ENCODE measurements around the gene RHOD. TPM values are rescaled to one million over a fixed set of nuclear protein-coding genes. Genes with fewer than 3 reads are reported as not detected.

RHOD gene
- total and polyA plus RNA-seq, 10 of the 15 experiments (the other 5 are each of a cell fraction or from before 2014, with no cell fraction given) = 0.15 to 2.6 (median 1.9) TPM; not detected in 2

DNA sequence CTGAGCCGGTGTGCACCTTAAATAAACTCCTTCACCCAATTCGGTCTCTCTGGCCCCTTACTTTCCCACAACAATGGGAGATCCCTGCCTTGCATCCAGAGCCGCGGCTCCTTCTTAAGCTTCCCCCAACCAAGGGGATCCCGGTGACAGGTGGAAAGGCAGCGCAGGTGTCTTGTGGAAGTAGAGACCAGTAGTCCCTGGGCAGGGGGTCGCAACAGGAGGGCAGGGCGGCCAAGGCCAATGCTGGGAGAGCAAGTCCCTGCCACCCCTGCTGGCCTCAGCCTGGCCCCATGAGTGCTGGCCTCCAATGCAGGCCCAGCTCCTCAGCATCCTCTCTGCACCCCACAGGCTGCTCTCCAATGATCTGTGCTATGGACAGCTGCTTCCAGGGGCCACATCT, 41.6 kb upstream of the RHOD start (continued):
- TF ChIP-seq, protein P1, sequence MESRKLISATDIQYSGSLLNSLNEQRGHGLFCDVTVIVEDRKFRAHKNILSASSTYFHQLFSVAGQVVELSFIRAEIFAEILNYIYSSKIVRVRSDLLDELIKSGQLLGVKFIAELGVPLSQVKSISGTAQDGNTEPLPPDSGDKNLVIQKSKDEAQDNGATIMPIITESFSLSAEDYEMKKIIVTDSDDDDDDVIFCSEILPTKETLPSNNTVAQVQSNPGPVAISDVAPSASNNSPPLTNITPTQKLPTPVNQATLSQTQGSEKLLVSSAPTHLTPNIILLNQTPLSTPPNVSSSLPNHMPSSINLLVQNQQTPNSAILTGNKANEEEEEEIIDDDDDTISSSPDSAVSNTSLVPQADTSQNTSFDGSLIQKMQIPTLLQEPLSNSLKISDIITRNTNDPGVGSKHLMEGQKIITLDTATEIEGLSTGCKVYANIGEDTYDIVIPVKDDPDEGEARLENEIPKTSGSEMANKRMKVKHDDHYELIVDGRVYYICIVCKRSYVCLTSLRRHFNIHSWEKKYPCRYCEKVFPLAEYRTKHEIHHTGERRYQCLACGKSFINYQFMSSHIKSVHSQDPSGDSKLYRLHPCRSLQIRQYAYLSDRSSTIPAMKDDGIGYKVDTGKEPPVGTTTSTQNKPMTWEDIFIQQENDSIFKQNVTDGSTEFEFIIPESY (IDR thresholded peaks at IDR 0.05) = no peak
- no peak for TF ChIP-seq POU2F2 (IDR thresholded peaks at IDR 0.05; ENCODE audit: borderline replicate concordance, low read depth, low read length)
- TF ChIP-seq YBX1 (IDR thresholded peaks at IDR 0.05) = no peak

DNA sequence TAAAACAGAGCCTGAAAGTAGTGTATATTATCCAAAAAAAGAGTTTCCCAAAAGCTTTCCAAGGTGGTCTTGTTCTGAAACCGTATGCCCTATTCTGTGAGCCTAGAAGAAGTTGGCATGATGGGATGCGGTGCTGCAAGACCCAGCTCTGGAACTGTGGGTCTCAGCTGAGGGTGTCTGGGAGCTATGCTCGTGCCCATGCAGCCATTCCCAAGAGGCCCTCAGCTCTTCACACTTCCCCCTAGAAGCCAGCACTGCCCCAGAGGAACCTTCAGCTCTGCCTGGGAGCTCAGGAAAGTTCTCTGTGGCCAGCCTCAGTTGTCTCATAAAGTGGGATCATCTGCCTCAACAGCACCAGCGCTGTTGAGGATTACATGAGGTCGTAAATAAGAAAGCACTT, 40.1 kb upstream of the RHOD start:
- no peak for DNase-seq (ENCODE audit: low read depth, low spot score)
- Histone ChIP-seq H3K27ac (ENCODE audit: control insufficient read depth, insufficient read depth) (no peak overlapping the region), H3K4me1 (ENCODE audit: control insufficient read depth, insufficient read depth, low read length) (no peaks in the 10 kb centered on the region), H3K4me3 (no peak overlapping the region), H3K36me3 (ENCODE audit: control insufficient read depth in 2 of 2, insufficient read depth in 2 of 2, low read length in 1 of 2) (no peaks in the 10 kb centered on the region), H3K27me3 (replicated peaks in 1 of 2; ENCODE audit: control insufficient read depth in 2 of 2, insufficient read depth in 2 of 2, low read length in 1 of 2) (peaks cover 0 to 2% of the 10 kb centered on the region in 2 experiments; a peak in 2 of 4 replicates), H3K9ac (ENCODE audit: control insufficient read depth, insufficient read depth, low read length) (no peak overlapping the region), H2AFZ (ENCODE audit: control insufficient read depth, low read depth, low read length) (no peak overlapping the region), H3K79me2 (ENCODE audit: control insufficient read depth, insufficient read depth, low read length) (no peaks in the 10 kb centered on the region), H4K20me1 (ENCODE audit: control insufficient read depth, insufficient read depth) (no peaks in the 10 kb centered on the region), H3K4me2 (ENCODE audit: control insufficient read depth, insufficient read depth) (no peak overlapping the region), H3K9me3 (replicated peaks; ENCODE audit: control insufficient read depth, insufficient read depth, low read length) (no peaks in the 10 kb centered on the region; the same call in 2 of the 3 replicates)
- ATAC-seq = no peak
- 36% methylated on average over 5 of the region's 5 CpGs for WGBS (ENCODE audit: insufficient coverage, insufficient replicate concordance, low lambda C conversion rate, missing lambda C conversion rate)
- in situ Hi-C loops (cut with MboI) = no loop called here
- ChIA-PET SMC1A (ENCODE audit: uncharacterized antibody, unreplicated experiment) (interaction anchor here (1.7 kb wide), 1 partner anchor 8 kb away, joined by 3 read pairs; no protein-coding TSS in a partner anchor), POLR2A (no interaction called here), RAD21 (ENCODE audit: unreplicated experiment) (no interaction called here), CTCF (no interaction called here)
- TF ChIP-seq YBX1 (IDR thresholded peaks at IDR 0.05) (no peak), NR2F1 (conservative IDR thresholded peaks at IDR 0.05) (no peak), ZSCAN29 (IDR thresholded peaks at IDR 0.05) (no peak), CREM (IDR thresholded peaks at IDR 0.05; ENCODE audit: low read depth) (no peak), ZNF622 (IDR thresholded peaks at IDR 0.05) (no peak), ZNF384 (IDR thresholded peaks at IDR 0.05; ENCODE audit: borderline replicate concordance, low read depth, low read length) (no peak), ZNF274 (IDR thresholded peaks at IDR 0.05; ENCODE audit: insufficient read depth, insufficient read length) (no peak), JUND (IDR thresholded peaks at IDR 0.05; ENCODE audit: low read depth, low read length) (no peak), ZNF24 (IDR thresholded peaks at IDR 0.05) (no peak), MTA3 (IDR thresholded peaks at IDR 0.05; ENCODE audit: borderline replicate concordance, low read length) (no peak), IRF4 (IDR thresholded peaks at IDR 0.05; ENCODE audit: low read depth, low read length) (no peak), LARP7 (IDR thresholded peaks at IDR 0.05) (no peak)
- TF ChIP-seq, protein P2, sequence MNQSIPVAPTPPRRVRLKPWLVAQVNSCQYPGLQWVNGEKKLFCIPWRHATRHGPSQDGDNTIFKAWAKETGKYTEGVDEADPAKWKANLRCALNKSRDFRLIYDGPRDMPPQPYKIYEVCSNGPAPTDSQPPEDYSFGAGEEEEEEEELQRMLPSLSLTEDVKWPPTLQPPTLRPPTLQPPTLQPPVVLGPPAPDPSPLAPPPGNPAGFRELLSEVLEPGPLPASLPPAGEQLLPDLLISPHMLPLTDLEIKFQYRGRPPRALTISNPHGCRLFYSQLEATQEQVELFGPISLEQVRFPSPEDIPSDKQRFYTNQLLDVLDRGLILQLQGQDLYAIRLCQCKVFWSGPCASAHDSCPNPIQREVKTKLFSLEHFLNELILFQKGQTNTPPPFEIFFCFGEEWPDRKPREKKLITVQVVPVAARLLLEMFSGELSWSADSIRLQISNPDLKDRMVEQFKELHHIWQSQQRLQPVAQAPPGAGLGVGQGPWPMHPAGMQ (IDR thresholded peaks at IDR 0.05; ENCODE audit: borderline replicate concordance) = no peak
- intact Hi-C loops (cut with micrococcal nuclease; ENCODE audit: unreplicated experiment) = no loop called here
- BruUV-seq (replicated peaks) = no TSS peak
- FAIRE-seq = no peak
